Right lobe of liver (tissue), 4 donors: ENCODE data around the gene NUAK1.

Experiments
- POLR2A ChIP-seq: fragments of 450-650 bp; IDR thresholded peaks from one replicate; pipeline ENCODE4 v1.6.1; 2017; ENCODE audit warnings: antibody characterized with exemption, mild to moderate bottlenecking
- TF ChIP-seq, protein P1 (sequence below), 4 donors: fragments of 200-600 bp in 3 of 4; fragments of 450-650 bp in 1 of 4; IDR thresholded peaks; one replicate each; pipeline versions ENCODE4 v1.5.1 to v1.8.0; 2016 to 2022; ENCODE audit warnings: antibody characterized with exemption in 4 of 4, mild to moderate bottlenecking in 2 of 4
- donor health status: DM: no; HTN: no; CAD: no.
- donor health status: DM: no; HTN: no; CAD: no.
- donor health status: DM: no; HTN: yes; CAD: no.

DNA sequence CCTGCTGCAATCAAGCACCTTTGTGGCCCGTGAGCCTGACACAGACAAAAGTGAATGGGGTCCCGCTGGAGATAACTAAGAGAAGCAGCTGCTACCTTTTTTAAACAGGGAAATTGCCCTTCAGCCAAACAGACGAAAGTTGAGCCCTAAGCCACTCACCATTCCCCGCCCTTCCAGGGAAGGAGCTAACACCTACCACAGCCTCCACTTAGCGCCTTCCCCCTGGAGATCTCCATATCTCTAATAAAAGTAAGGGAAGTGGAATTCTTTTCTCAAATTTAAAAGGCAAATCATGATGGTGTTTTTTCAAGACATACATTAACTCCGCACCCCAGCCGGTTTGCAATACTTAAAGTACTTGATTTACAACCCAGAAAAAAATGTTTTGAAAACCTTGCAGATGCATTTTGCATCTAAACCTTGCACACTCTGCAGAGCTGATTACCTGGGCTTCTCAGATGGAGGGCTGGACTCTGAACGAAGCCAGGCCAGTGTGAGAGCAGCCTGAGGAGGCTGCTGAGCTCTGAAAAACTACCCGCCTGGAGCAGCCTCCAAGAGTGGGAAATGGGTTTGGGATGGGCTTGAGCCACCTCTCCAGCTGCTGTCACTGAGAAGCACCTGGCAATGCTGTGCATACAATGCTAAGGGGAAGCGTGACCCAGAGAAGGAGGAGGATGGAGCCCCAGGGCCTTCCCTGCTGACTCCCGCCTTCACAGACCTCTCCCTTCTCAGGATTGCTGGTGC is 10.0 kb downstream of the NUAK1 start:
- TF ChIP-seq, protein P1, sequence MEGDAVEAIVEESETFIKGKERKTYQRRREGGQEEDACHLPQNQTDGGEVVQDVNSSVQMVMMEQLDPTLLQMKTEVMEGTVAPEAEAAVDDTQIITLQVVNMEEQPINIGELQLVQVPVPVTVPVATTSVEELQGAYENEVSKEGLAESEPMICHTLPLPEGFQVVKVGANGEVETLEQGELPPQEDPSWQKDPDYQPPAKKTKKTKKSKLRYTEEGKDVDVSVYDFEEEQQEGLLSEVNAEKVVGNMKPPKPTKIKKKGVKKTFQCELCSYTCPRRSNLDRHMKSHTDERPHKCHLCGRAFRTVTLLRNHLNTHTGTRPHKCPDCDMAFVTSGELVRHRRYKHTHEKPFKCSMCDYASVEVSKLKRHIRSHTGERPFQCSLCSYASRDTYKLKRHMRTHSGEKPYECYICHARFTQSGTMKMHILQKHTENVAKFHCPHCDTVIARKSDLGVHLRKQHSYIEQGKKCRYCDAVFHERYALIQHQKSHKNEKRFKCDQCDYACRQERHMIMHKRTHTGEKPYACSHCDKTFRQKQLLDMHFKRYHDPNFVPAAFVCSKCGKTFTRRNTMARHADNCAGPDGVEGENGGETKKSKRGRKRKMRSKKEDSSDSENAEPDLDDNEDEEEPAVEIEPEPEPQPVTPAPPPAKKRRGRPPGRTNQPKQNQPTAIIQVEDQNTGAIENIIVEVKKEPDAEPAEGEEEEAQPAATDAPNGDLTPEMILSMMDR (IDR thresholded peaks at IDR 0.05): no peak
- TF ChIP-seq POLR2A: no peak
